Measurements from ENCODE around the gene RFLNA. TPM values are rescaled to one million over a fixed set of nuclear protein-coding genes. Genes with fewer than 3 reads are reported as not detected.
"Not testable (repeated sequence)": the region's sequence is repeated elsewhere in the genome, so short reads cannot be mapped to it uniquely, and the experiment has no call there.

Gene RFLNA
- total RNA-seq, 1 donor = 15.9 TPM

GRCh38 chr12:124322271-124322998 lies 27.5 kb downstream of the RFLNA start:
- TF ChIP-seq, protein P1, sequence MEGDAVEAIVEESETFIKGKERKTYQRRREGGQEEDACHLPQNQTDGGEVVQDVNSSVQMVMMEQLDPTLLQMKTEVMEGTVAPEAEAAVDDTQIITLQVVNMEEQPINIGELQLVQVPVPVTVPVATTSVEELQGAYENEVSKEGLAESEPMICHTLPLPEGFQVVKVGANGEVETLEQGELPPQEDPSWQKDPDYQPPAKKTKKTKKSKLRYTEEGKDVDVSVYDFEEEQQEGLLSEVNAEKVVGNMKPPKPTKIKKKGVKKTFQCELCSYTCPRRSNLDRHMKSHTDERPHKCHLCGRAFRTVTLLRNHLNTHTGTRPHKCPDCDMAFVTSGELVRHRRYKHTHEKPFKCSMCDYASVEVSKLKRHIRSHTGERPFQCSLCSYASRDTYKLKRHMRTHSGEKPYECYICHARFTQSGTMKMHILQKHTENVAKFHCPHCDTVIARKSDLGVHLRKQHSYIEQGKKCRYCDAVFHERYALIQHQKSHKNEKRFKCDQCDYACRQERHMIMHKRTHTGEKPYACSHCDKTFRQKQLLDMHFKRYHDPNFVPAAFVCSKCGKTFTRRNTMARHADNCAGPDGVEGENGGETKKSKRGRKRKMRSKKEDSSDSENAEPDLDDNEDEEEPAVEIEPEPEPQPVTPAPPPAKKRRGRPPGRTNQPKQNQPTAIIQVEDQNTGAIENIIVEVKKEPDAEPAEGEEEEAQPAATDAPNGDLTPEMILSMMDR (IDR thresholded peaks at IDR 0.05; ENCODE audit: extremely low read depth, low read depth, low read length) = no peak
- Histone ChIP-seq H3K27me3 (ENCODE audit: insufficient read depth, low read length) (peaks cover 4% of the 10 kb centered on the region), H4K20me1 (ENCODE audit: insufficient read depth, low read length) (peaks cover 3% of the 10 kb centered on the region), H2AFZ (ENCODE audit: low read length) (no peak overlapping the region), H3K4me2 (ENCODE audit: insufficient read depth, low read length) (no peak overlapping the region), H3K27ac (ENCODE audit: low read depth, low read length) (no peak overlapping the region), H3K79me2 (ENCODE audit: insufficient read depth, low read length) (no peaks in the 10 kb centered on the region), H3K4me1 (ENCODE audit: insufficient read depth, low read length) (peaks cover 7% of the 10 kb centered on the region), H3K36me3 (ENCODE audit: insufficient read depth, low read length) (peaks cover 34% of the 10 kb centered on the region), H3K4me3 (ENCODE audit: insufficient read depth, low read length) (no peak overlapping the region), H3K9me3 (ENCODE audit: low read depth, low read length) (peaks cover 9% of the 10 kb centered on the region)
- DNase-seq (ENCODE audit: insufficient read length, low spot score, missing footprints) = no peak

DNA sequence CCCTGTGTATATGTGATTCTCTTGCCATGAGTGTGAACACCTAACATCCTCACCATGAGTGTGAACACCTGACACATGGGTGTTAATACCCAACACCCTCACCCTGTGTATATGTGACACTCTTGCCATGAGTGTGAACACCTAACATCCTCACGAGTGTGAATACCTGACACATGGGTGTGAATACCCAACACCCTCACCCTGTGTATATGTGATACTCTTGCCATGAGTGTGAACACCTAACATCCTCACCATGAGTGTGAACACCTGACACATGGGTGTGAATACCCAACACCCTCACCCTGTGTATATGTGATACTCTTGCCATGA lies 28.1 kb downstream of the RFLNA start:
- H3K79me2 ChIP-seq (ENCODE audit: insufficient read depth, low read length); H3K4me2 ChIP-seq (ENCODE audit: insufficient read depth, low read length); H3K4me1 ChIP-seq (ENCODE audit: insufficient read depth, low read length); H3K27ac ChIP-seq (ENCODE audit: low read depth, low read length); H3K27me3 ChIP-seq (ENCODE audit: insufficient read depth, low read length); DNase-seq (ENCODE audit: insufficient read length, low spot score, missing footprints); H3K9me3 ChIP-seq (ENCODE audit: low read depth, low read length); H4K20me1 ChIP-seq (ENCODE audit: insufficient read depth, low read length); H3K4me3 ChIP-seq (ENCODE audit: insufficient read depth, low read length); H2AFZ ChIP-seq (ENCODE audit: low read length): not testable (repeated sequence)
- peaks cover 34% of the 10 kb centered on the region for H3K36me3 ChIP-seq (ENCODE audit: insufficient read depth, low read length)

DNA sequence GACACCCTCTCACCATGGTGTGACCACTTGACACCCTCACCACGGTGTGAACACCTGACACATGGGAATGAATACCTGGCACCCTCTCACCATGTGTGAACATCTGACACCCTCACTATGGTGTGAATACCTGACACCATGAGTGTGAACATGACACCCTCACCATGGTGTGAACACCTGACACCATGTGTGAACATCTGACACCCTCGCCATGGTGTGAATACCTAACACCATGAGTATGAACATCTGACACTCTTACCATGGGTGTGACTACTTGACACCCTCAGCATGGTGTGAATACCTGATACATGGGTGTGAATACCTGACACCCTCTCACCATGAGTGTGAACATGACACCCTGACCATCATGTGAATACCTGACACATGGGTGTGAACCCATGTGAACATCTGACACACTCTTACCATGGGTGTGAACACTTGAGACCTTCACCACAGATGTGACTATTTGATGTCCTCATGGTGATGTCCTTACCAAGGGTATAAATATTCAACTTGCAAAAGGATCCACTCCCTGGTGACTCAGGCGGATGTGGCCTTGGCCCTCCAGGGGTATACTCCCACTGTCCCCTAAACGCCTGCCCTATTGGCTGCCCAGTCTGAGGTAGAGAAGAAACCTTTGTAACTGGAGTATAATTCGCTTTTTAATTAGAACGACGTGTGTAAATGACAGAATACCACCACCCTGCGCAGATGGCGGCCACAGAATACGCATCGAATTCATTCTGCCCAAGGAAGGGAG lies 29.1 kb downstream of the RFLNA start:
- Histone ChIP-seq H3K4me1 (ENCODE audit: insufficient read depth, low read length) (peaks cover 7% of the 10 kb centered on the region), H3K27me3 (ENCODE audit: insufficient read depth, low read length) (no peaks in the 10 kb centered on the region), H2AFZ (ENCODE audit: low read length) (no peak overlapping the region), H3K36me3 (ENCODE audit: insufficient read depth, low read length) (peaks cover 44% of the 10 kb centered on the region), H3K4me3 (ENCODE audit: insufficient read depth, low read length) (no peak overlapping the region), H3K9me3 (ENCODE audit: low read depth, low read length) (peaks cover 9% of the 10 kb centered on the region), H3K79me2 (ENCODE audit: insufficient read depth, low read length) (no peaks in the 10 kb centered on the region), H3K4me2 (ENCODE audit: insufficient read depth, low read length) (no peak overlapping the region), H4K20me1 (ENCODE audit: insufficient read depth, low read length) (peaks cover 3% of the 10 kb centered on the region), H3K27ac (ENCODE audit: low read depth, low read length) (no peak overlapping the region)
- DNase-seq (ENCODE audit: insufficient read length, low spot score, missing footprints) = no peak
- TF ChIP-seq, protein P1 (IDR thresholded peaks at IDR 0.05; ENCODE audit: extremely low read depth, low read depth, low read length) = no peak

DNA sequence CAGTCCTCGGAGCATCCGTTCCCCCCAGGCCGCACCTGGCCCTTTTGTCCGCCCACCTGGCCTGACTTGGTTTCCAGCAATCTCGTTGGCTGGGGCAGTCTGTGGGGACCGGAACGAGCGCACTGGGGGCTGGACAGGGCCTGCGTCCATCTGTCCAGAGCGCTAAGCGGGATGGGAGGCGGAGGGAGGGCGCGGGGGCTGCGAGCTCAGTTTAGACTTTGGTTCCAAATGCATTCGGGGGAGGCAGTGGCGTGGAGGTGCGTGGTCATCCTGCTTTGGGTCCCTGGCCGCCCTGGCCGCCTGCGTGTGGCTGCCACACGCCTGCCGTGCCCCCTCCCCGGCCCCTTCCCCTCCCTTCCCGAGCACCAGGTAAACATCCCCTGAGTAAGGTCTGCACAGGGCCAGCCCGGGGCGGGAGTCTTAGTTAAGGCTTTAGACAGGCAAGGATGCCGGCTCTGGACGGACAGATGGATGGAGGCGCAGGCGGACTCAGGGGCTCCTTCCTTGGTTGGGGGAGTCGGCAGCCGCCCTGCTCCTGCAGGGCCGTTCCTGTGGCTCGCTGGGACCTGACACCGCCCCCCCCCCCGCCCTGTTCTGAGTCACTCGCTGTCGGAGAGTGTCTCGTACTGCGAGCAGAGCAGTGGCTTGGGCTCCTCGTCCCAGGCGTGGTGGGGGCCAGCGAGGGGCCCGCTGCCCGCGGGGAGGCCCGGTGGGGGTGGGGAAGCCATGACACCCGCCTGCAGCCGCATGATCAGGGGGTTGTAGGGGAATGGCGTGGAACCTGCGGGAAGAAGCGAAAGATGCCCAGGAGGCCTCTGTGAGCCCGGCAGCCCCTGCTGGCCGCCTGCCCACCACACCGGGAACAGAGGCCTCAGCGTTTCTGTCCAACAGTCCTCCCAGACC lies 30.2 kb downstream of the RFLNA start:
- Histone ChIP-seq H3K4me3 (ENCODE audit: insufficient read depth, low read length) (no peak overlapping the region), H3K4me2 (ENCODE audit: insufficient read depth, low read length) (no peak overlapping the region), H3K27ac (ENCODE audit: low read depth, low read length) (no peak overlapping the region), H2AFZ (ENCODE audit: low read length) (no peak overlapping the region), H3K4me1 (ENCODE audit: insufficient read depth, low read length) (peaks cover 7% of the 10 kb centered on the region), H3K79me2 (ENCODE audit: insufficient read depth, low read length) (no peaks in the 10 kb centered on the region), H3K9me3 (ENCODE audit: low read depth, low read length) (peaks cover 9% of the 10 kb centered on the region), H4K20me1 (ENCODE audit: insufficient read depth, low read length) (peaks cover 3% of the 10 kb centered on the region), H3K27me3 (ENCODE audit: insufficient read depth, low read length) (no peaks in the 10 kb centered on the region), H3K36me3 (ENCODE audit: insufficient read depth, low read length) (peaks cover 55% of the 10 kb centered on the region)
- no peak for DNase-seq (ENCODE audit: insufficient read length, low spot score, missing footprints)
- TF ChIP-seq, protein P1 (IDR thresholded peaks at IDR 0.05; ENCODE audit: extremely low read depth, low read depth, low read length) = no peak

All from osteoblast (primary cell).